PFSK-1 (cell line): ENCODE measurements around the gene FLG.

Source experiments
- FOXP2 ChIP-seq: optimal IDR thresholded peaks from 2 replicates; pipeline ENCODE3; 2011; ENCODE audit warnings: borderline replicate concordance, control low read depth, inconsistent platforms; ENCODE audit not compliant: insufficient read depth; ENCODE audit errors: extremely low read length, extremely low read depth
- POLR2AphosphoS5 ChIP-seq: IDR thresholded peaks from 2 replicates; pipeline ENCODE4 v1.6.1; 2012; ENCODE audit warnings: low read depth, mild to moderate bottlenecking, control low read depth, low read length, moderate library complexity
- SIN3A ChIP-seq: IDR thresholded peaks from 2 replicates; pipeline ENCODE4 v1.6.1; 2012; ENCODE audit warnings: mild to moderate bottlenecking, low read length, moderate library complexity, borderline replicate concordance; ENCODE audit not compliant: insufficient read depth
- TAF1 ChIP-seq: IDR thresholded peaks from 2 replicates; pipeline ENCODE4 v1.6.1; 2012; ENCODE audit warnings: low read length, control low read depth, borderline replicate concordance; ENCODE audit not compliant: insufficient read depth
- TF ChIP-seq, protein P1 (sequence below), 2 experiments: IDR thresholded peaks; 2 replicates each; pipeline versions ENCODE4 v1.6.1 to v1.8.0; 2011 to 2012; ENCODE audit warnings: low read depth in 2 of 2, low read length in 2 of 2, control low read depth in 1 of 2, inconsistent platforms in 1 of 2, mild to moderate bottlenecking in 1 of 2, moderate library complexity in 1 of 2; ENCODE audit not compliant: insufficient read depth in 1 of 2

FLG gene

DNA sequence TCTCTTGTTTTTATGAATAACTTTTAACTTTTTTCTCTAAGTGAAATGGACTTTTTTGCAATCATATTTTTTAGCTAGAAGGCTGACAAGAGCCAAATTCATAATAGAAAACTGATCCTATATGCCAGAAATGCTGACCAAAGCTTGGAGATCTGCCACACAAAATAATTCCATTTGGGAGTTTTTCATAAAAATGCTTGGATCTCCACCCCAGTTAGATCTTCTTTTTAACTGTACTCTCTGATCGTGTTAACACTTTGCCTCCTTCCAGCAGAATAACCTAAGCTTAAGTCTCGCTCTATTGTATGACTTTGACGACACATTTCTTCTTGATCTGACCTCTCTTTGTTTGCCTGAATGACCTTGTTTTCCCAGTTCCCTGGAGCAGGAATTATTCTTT, 18.0 kb upstream of the FLG start:
- TF ChIP-seq FOXP2 (no peak), SIN3A (no peak), TAF1 (no peak), POLR2AphosphoS5 (no peak)
- TF ChIP-seq, protein P1, sequence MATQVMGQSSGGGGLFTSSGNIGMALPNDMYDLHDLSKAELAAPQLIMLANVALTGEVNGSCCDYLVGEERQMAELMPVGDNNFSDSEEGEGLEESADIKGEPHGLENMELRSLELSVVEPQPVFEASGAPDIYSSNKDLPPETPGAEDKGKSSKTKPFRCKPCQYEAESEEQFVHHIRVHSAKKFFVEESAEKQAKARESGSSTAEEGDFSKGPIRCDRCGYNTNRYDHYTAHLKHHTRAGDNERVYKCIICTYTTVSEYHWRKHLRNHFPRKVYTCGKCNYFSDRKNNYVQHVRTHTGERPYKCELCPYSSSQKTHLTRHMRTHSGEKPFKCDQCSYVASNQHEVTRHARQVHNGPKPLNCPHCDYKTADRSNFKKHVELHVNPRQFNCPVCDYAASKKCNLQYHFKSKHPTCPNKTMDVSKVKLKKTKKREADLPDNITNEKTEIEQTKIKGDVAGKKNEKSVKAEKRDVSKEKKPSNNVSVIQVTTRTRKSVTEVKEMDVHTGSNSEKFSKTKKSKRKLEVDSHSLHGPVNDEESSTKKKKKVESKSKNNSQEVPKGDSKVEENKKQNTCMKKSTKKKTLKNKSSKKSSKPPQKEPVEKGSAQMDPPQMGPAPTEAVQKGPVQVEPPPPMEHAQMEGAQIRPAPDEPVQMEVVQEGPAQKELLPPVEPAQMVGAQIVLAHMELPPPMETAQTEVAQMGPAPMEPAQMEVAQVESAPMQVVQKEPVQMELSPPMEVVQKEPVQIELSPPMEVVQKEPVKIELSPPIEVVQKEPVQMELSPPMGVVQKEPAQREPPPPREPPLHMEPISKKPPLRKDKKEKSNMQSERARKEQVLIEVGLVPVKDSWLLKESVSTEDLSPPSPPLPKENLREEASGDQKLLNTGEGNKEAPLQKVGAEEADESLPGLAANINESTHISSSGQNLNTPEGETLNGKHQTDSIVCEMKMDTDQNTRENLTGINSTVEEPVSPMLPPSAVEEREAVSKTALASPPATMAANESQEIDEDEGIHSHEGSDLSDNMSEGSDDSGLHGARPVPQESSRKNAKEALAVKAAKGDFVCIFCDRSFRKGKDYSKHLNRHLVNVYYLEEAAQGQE (IDR thresholded peaks at IDR 0.05; ENCODE audit: insufficient read depth in 1 of 2, low read depth in 2 of 2, low read length in 2 of 2), result no peak

- TF ChIP-seq FOXP2, result no peak
- no peak for TF ChIP-seq TAF1
- no peak for TF ChIP-seq SIN3A
Measured at GRCh38 chr1:152335399-152335798, 10.4 kb upstream of the FLG start.

GRCh38 chr1:152328801-152329391, 3.9 kb upstream of the FLG start:
- TF ChIP-seq TAF1 (no peak), FOXP2 (no peak), POLR2AphosphoS5 (no peak), SIN3A (no peak)
- TF ChIP-seq, protein P1 (IDR thresholded peaks at IDR 0.05; ENCODE audit: insufficient read depth in 1 of 2, low read depth in 2 of 2, low read length in 2 of 2), result no peak

- TF ChIP-seq, protein P1 (IDR thresholded peaks at IDR 0.05; ENCODE audit: insufficient read depth in 1 of 2, low read depth in 2 of 2, low read length in 2 of 2), result no peak
- no peak for TF ChIP-seq SIN3A
- no peak for TF ChIP-seq POLR2AphosphoS5
- TF ChIP-seq TAF1, result no peak
- TF ChIP-seq FOXP2, result no peak
Measured at GRCh38 chr1:152313970-152314369, 11.1 kb downstream of the FLG start.

DNA sequence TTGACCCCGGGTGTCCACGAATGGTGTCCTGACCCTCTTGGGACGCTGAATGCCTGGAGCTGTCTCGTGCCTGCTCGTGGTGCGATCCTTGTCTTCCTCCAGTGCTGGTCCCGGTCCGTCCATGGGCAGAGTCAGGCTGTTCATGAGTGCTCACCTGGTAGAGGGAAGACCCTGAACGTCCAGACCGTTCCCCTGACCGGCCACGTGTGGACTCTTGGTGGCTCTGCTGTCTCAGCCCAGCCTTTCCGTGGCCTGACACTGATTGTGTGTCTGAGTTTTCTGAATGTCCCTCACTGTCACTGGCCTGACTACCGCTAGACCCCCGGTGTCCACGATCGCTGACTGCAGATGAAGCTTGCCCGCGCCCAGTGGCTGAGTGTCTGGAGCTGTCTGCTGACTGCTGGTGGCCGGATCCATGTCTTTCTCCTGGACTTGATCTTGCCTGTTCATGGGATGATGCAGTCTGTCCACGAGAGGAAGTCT, 11.7 kb downstream of the FLG start:
- TF ChIP-seq SIN3A (no peak), FOXP2 (no peak)

GRCh38 chr1:152309955-152310354, 15.1 kb downstream of the FLG start:
- TF ChIP-seq, protein P1 (IDR thresholded peaks at IDR 0.05; ENCODE audit: insufficient read depth in 1 of 2, low read depth in 2 of 2, low read length in 2 of 2), result no peak
- TF ChIP-seq TAF1 (no peak), SIN3A (no peak), FOXP2 (no peak), POLR2AphosphoS5 (no peak)
